ENCODE data around the gene G3BP1. TPM values are rescaled to one million over a fixed set of nuclear protein-coding genes. Genes with fewer than 3 reads are reported as not detected.

The G3BP1 gene
- total RNA-seq, 1 experiment from 2014 or later = 329 TPM

DNA sequence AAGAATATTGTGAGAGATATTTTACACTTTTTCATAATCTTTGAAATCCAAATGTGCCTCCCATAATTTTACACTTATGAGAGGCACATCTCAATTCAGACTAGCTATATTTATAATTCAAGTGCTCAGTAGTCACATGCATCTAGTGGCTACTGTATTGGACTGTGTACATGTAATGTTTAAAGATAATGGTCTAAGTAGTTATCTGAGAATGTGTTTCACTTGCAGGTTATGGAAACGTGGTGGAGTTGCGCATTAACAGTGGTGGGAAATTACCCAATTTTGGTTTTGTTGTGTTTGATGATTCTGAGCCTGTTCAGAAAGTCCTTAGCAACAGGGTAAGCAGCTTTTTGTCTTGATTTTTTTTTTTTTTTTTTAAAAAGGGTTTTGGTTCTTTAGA, 28.8 kb downstream of the G3BP1 start:
- Histone ChIP-seq H3K4me3 (ENCODE audit: low read depth, low read length) (no peak overlapping the region), H3K36me3 (ENCODE audit: control insufficient read depth, insufficient read depth, low read length) (no peaks in the 10 kb centered on the region; the same call in 1 of the 2 replicates), H3K4me1 (no peaks in the 10 kb centered on the region), H3K27me3 (replicated peaks; ENCODE audit: control insufficient read depth, insufficient read depth, low read length) (no peaks in the 10 kb centered on the region), H3K9me3 (no peaks in the 10 kb centered on the region)
- peaks cover 98% of the 10 kb centered on the region for H3K36me3 Mint-ChIP-seq (ENCODE audit: insufficient read depth, unreplicated experiment)
- ChIA-PET POLR2A (no interaction called here), CTCF (no interaction called here)
- TF ChIP-seq, protein P1, sequence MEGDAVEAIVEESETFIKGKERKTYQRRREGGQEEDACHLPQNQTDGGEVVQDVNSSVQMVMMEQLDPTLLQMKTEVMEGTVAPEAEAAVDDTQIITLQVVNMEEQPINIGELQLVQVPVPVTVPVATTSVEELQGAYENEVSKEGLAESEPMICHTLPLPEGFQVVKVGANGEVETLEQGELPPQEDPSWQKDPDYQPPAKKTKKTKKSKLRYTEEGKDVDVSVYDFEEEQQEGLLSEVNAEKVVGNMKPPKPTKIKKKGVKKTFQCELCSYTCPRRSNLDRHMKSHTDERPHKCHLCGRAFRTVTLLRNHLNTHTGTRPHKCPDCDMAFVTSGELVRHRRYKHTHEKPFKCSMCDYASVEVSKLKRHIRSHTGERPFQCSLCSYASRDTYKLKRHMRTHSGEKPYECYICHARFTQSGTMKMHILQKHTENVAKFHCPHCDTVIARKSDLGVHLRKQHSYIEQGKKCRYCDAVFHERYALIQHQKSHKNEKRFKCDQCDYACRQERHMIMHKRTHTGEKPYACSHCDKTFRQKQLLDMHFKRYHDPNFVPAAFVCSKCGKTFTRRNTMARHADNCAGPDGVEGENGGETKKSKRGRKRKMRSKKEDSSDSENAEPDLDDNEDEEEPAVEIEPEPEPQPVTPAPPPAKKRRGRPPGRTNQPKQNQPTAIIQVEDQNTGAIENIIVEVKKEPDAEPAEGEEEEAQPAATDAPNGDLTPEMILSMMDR (IDR thresholded peaks at IDR 0.05; ENCODE audit: insufficient read depth in 1 of 2, low read depth in 1 of 2, low read length in 1 of 2, severe bottlenecking in 1 of 2, unreplicated experiment in 1 of 2) = no peak
- no peaks in the 10 kb centered on the region for H3K27me3 Mint-ChIP-seq (ENCODE audit: insufficient read depth, unreplicated experiment)
- no TSS peak for BruUV-seq (replicated peaks)
- no peak overlapping the region for H3K4me3 Mint-ChIP-seq (ENCODE audit: unreplicated experiment)
- no peaks in the 10 kb centered on the region for H3K9me3 Mint-ChIP-seq (ENCODE audit: unreplicated experiment)
- H3K27ac Mint-ChIP-seq (ENCODE audit: unreplicated experiment) = no peak overlapping the region
- intact Hi-C loops (cut with micrococcal nuclease; ENCODE audit: unreplicated experiment) = no loop called here
- H3K4me1 Mint-ChIP-seq (ENCODE audit: low read depth, unreplicated experiment) = peaks cover 6% of the 10 kb centered on the region
- no peak for DNase-seq

DNA sequence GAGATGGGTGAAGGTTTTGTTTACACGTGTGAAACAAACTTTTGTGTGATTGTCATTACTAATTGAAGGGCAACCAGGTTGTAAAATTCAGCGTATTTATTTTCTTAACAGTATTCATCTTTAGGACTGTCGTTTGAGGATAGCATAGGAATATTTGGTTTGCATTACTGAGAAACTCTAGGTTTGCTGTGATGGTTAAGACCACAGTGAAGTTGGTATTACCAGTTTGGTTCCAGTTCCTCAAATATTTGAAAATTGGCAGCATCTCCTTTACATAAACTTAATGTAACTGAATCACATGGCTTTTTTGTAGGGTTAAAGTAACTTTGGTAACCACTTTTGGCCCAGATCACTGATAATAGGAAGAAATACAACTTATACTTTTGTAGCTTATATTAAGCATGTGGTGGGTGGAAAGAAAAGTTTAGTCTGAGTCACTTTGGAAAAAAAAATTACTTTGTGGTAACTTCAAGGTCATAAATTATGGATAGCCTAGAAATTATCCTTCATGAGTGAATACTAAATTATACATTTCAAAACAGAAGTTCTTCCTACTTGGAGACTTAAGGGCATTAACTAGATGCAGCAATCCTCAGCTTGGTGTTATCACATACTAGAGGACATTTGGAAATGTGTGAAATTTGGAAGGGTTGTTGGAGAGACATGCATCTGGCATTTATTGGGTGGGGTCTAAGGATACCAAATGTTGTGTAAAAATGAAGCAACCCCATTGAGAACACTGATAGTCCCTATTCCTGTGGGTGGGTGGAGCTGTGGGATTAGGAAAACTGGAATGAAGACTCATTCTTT, 33.9 kb downstream of the G3BP1 start:
- intact Hi-C loops (cut with micrococcal nuclease; ENCODE audit: unreplicated experiment) = no loop called here
- peaks cover 5% of the 10 kb centered on the region for H3K9me3 Mint-ChIP-seq (ENCODE audit: unreplicated experiment)
- DNase-seq = no peak
- H3K4me3 Mint-ChIP-seq (ENCODE audit: unreplicated experiment) = no peak overlapping the region
- TF ChIP-seq, protein P1 (IDR thresholded peaks at IDR 0.05; ENCODE audit: insufficient read depth in 1 of 2, low read depth in 1 of 2, low read length in 1 of 2, severe bottlenecking in 1 of 2, unreplicated experiment in 1 of 2) = no peak
- Histone ChIP-seq H3K4me3 (ENCODE audit: low read depth, low read length) (no peak overlapping the region), H3K27me3 (replicated peaks; ENCODE audit: control insufficient read depth, insufficient read depth, low read length) (no peaks in the 10 kb centered on the region), H3K9me3 (no peaks in the 10 kb centered on the region), H3K36me3 (ENCODE audit: control insufficient read depth, insufficient read depth, low read length) (peaks cover 1% of the 10 kb centered on the region; the same call in 1 of the 2 replicates), H3K4me1 (no peaks in the 10 kb centered on the region)
- no TSS peak for BruUV-seq (replicated peaks)
- ChIA-PET POLR2A (no interaction called here), CTCF (no interaction called here)
- no peaks in the 10 kb centered on the region for H3K27me3 Mint-ChIP-seq (ENCODE audit: insufficient read depth, unreplicated experiment)
- no peaks in the 10 kb centered on the region for H3K4me1 Mint-ChIP-seq (ENCODE audit: low read depth, unreplicated experiment)
- peaks cover 98% of the 10 kb centered on the region for H3K36me3 Mint-ChIP-seq (ENCODE audit: insufficient read depth, unreplicated experiment)
- H3K27ac Mint-ChIP-seq (ENCODE audit: unreplicated experiment) = no peak overlapping the region

DNA sequence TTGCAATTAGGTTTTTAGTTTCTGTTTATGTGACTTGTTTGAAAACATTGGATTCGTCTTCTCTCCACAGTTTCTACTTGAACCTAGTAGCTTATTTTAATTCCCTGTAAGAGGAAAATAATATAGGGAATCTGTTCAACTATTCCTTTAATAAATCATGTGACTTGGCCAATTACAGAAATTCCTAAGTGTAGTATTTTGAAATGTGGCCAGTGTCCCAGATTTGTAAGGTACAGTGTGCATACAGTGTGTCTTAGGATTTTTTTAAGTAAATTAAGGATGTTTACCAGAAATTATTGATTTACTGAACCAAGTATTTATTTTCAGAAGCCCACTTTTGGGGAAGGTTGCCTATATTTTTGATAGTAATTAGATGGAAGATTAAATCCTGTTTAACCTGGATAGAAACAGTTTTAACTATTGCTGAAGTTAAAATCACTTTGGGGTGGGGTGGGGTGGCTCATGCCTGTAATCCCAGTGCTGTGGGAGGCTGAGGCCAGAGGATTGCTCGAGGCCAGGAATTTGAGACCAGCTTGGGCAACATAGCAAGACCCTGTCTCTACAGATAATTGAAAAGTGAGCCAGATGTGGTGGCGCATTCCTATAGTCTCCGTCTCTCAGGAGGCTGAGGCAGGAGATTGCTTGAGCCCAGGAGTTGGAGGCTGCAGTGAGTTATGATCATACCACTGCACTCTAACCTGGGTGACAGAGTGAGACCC, 36.9 kb downstream of the G3BP1 start:
- peaks cover 4% of the 10 kb centered on the region; the same call in 1 of the 2 replicates for H3K4me1 ChIP-seq
- intact Hi-C loops (cut with micrococcal nuclease; ENCODE audit: unreplicated experiment) = no loop called here
- BruUV-seq (replicated peaks) = no TSS peak
- Mint-ChIP-seq H3K4me3 (ENCODE audit: unreplicated experiment) (no peak overlapping the region), H3K36me3 (ENCODE audit: insufficient read depth, unreplicated experiment) (peaks cover 98% of the 10 kb centered on the region), H3K27me3 (ENCODE audit: insufficient read depth, unreplicated experiment) (no peaks in the 10 kb centered on the region), H3K9me3 (ENCODE audit: unreplicated experiment) (peaks cover 10% of the 10 kb centered on the region), H3K4me1 (ENCODE audit: low read depth, unreplicated experiment) (no peaks in the 10 kb centered on the region), H3K27ac (ENCODE audit: unreplicated experiment) (no peak overlapping the region)
- H3K9me3 ChIP-seq = no peaks in the 10 kb centered on the region
- H3K27me3 ChIP-seq (replicated peaks; ENCODE audit: control insufficient read depth, insufficient read depth, low read length) = no peaks in the 10 kb centered on the region
- no peak overlapping the region for H3K4me3 ChIP-seq (ENCODE audit: low read depth, low read length)
- peaks cover 5% of the 10 kb centered on the region for H3K36me3 ChIP-seq (ENCODE audit: control insufficient read depth, insufficient read depth, low read length)
- CTCF ChIA-PET = no interaction called here
- no peak for DNase-seq
- POLR2A ChIA-PET = no interaction called here
- TF ChIP-seq, protein P1 (IDR thresholded peaks at IDR 0.05; ENCODE audit: insufficient read depth in 1 of 2, low read depth in 1 of 2, low read length in 1 of 2, severe bottlenecking in 1 of 2, unreplicated experiment in 1 of 2) = no peak
